GF-D8 (cell line): ENCODE measurements around the gene ZBTB1.
"Not testable (repeated sequence)": the region's sequence is repeated elsewhere in the genome, so short reads cannot be mapped to it uniquely, and the experiment has no call there.

Experiments used
- DNase-seq: peaks from one replicate; lab custom pipeline; 2025; lab: John Stamatoyannopoulos, UW

The ZBTB1 gene

GRCh38 chr14:64531567-64531966 is 27.0 kb downstream of the ZBTB1 start:
- DNase-seq: no peak

- no peak for DNase-seq
These were observed 32.1 kb downstream of the ZBTB1 start for GRCh38 chr14:64536488-64537245.

GRCh38 chr14:64540208-64541202 is 35.9 kb downstream of the ZBTB1 start, which contains the start of gene HSPA2:
HSPA2 (plus strand) TSS chr14:64540741; CDS start chr14:64540850, 109 bp downstream.
- peak; percentile 8 for DNase-seq

- DNase-seq: no peak
These were observed 36.8 kb downstream of the ZBTB1 start for GRCh38 chr14:64541261-64541971.

DNA sequence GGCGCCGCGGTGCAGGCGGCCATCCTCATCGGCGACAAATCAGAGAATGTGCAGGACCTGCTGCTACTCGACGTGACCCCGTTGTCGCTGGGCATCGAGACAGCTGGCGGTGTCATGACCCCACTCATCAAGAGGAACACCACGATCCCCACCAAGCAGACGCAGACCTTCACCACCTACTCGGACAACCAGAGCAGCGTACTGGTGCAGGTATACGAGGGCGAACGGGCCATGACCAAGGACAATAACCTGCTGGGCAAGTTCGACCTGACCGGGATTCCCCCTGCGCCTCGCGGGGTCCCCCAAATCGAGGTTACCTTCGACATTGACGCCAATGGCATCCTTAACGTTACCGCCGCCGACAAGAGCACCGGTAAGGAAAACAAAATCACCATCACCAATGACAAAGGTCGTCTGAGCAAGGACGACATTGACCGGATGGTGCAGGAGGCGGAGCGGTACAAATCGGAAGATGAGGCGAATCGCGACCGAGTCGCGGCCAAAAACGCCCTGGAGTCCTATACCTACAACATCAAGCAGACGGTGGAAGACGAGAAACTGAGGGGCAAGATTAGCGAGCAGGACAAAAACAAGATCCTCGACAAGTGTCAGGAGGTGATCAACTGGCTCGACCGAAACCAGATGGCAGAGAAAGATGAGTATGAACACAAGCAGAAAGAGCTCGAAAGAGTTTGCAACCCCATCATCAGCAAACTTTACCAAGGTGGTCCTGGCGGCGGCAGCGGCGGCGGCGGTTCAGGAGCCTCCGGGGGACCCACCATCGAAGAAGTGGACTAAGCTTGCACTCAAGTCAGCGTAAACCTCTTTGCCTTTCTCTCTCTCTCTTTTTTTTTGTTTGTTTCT is 37.6 kb downstream of the ZBTB1 start:
- DNase-seq: no peak

DNA sequence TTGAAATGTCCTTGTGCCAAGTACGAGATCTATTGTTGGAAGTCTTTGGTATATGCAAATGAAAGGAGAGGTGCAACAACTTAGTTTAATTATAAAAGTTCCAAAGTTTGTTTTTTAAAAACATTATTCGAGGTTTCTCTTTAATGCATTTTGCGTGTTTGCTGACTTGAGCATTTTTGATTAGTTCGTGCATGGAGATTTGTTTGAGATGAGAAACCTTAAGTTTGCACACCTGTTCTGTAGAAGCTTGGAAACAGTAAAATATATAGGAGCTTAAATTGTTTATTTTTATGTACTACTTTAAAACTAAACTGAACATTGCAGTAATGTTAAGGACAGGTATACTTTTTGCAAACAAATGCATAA is 38.2 kb downstream of the ZBTB1 start:
- no peak for DNase-seq

GRCh38 chr14:64544607-64545312 is 40.2 kb downstream of the ZBTB1 start:
- no peak for DNase-seq

GRCh38 chr14:64549016-64549415 is 44.4 kb downstream of the ZBTB1 start:
- DNase-seq: no peak

DNA sequence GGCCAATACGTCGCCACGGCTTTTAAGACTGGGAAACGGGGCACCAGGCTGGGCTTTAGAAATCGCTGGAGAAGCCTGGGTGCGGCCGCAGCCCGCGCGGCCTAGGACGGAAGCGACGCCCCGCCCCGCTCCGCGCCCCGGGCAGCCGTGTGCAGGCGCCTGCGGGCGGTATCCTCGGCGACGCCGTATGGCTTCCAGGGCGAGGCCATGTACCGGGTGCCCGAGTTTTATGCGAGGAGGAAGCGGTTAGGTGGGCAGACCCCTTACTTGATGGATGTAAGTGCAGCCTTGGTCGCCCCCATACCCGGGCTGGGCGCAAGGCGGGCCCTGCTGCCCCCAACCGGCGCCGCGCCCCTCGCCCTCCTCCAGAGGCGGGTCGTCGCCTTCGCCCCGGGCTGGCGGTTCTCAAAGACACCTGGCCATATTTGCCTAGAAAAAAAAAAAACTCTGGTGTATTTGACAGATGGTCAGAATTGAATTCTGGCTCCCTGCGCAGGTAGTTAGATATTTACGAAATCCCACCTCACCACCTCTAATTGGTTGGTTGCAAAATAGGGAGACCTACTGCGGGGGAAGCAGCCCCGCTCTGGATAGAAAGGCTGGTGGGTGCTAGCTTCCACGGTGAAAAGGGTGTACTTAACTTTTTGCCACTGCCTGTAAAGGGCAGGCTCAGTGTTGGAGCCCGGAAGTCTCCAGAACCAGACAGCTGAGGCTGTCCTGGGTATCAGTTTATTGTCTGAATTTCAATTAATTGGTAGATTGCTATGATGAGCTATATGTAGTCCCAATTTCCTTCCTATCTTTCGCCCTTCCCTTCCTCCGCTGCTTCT is 45.4 kb downstream of the ZBTB1 start, which contains the start of gene PPP1R36:
Gene PPP1R36 (plus strand): TSS at position 171 of the 830 bp plus-strand sequence. CDS start 37 bp downstream, at position 208.
- no peak for DNase-seq

- no peak for DNase-seq
These were observed 46.2 kb downstream of the ZBTB1 start for GRCh38 chr14:64550621-64551333.

GRCh38 chr14:64554556-64554955 is 50.0 kb downstream of the ZBTB1 start:
- DNase-seq: no peak

DNA sequence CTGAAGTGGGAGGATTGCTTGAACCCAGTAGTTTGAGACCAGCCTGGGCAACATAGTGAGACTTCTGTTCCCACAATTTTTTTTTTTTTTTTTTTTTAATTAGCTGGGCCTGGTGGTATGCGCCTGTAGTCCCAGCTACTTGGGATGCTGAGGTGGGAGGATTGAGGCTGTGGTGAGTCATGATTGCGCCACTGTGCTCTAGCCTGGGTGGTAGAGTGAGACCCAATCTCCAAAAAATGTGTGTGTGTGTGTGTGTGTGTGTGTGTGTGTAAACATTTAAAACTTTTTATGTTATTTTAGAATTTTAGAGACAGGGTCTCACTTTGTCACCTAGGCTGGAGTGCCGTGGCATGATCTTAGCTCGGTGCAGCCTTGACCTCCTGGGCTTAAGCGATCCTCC is 52.0 kb downstream of the ZBTB1 start:
- no peak for DNase-seq

DNA sequence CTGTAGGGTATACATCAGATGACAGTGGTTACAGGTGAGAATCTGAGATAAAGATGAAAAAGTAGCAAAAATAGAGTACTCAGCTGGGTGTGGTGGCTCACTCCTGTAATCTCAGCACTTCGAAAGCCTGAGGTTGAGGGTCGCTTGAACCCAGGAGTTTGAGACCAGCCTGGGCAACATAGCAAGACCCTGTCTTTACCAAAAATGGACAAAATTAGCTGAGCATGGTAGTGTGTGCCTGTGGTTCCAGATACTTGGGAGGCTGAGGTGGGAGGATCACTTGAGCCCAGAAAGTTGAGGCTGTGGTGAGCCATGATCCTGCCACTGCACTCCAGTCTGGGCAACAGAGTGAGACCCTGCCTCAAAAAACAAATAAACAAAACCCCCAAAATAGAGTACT is 53.6 kb downstream of the ZBTB1 start:
- not testable (repeated sequence) for DNase-seq

- no peak for DNase-seq
These were observed 57.1 kb downstream of the ZBTB1 start for GRCh38 chr14:64561631-64562030.

DNA sequence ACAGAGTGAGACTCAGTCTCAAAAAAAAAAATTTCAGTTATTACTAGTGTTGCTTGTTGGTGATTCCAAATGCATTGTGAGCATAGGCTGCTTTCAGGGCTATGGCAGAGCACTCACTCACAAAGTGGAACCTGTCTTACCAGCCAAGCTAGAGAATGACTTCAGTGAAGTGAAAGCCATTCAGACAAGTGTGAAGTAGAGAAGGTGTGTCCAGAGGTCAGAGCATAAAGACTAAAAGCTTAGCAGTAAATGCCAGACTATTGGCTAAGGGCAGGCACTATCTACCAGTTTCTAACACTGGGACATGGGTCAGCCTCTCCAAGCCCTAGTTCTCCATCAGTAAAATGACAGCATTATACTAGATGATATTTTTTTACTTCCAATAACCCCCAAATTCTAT is 57.9 kb downstream of the ZBTB1 start:
- no peak for DNase-seq

DNA sequence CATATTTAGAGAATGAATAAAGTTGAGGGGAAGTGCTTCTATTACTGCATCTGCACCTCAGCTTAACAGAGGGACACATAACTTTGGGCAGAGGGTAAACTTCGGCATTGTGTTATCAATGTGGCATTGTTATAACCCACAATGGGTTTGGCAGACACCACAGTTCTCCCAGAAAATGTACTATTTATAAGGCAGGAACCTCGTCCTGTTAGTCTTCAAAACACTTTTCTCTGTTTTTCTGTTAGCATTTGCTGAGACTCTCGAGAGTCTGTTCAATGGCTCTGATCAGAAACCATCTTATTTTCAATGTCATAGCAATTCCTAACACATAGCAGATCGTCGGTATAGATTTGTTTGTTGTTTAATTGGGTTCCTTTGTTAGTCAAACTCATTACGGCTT is 59.1 kb downstream of the ZBTB1 start:
- no peak for DNase-seq

DNA sequence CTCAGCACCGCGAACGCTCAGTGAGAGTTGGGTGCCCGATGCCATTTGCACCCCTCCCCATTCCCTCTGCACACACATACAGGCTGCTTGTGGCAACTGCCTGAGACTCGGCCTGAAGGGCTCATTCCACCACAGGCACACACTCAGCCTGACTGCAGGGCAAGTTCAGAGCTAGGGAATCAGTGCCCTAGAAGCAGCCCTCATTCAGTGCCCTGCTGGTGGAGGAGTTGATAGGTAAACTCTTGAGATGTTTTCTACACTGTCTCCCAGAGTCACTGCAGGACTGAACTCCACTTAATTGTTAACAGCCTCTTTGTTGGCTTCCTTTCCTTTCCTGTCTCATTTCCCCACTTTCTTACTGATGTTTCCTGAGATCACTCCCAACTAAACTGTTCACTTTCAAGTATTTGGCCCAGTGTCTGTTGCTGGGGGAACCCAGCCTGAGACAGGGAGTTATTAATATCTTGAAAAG is 62.1 kb downstream of the ZBTB1 start:
- DNase-seq: no peak

GRCh38 chr14:64569138-64569631 is 64.6 kb downstream of the ZBTB1 start:
- DNase-seq: no peak

GRCh38 chr14:64569646-64570045 is 65.1 kb downstream of the ZBTB1 start:
- not testable (repeated sequence) for DNase-seq
